Gastroesophageal sphincter (tissue), 3 donors: ENCODE results near the gene DPP6.

Source experiments
- EP300 ChIP-seq: sonication (generic); formaldehyde crosslinking; IDR thresholded peaks from one replicate; pipeline ENCODE4 v1.6.1; 2017; ENCODE audit warnings: antibody characterized with exemption, mild to moderate bottlenecking
- POLR2A ChIP-seq, 2 donors: fragments of 450-650 bp; IDR thresholded peaks; one replicate each; pipeline ENCODE4 v1.6.1; 2017; ENCODE audit warnings: antibody characterized with exemption in 2 of 2, mild to moderate bottlenecking in 2 of 2, moderate library complexity in 1 of 2
- TF ChIP-seq, protein P1 (sequence below), 4 experiments: fragments of 200-600 bp in 2 of 4; fragments of 450-650 bp in 2 of 4; sonication (generic) in 1 of 4; IDR thresholded peaks; one replicate each; pipeline ENCODE4 v1.5.1; 2017 to 2019; ENCODE audit warnings: antibody characterized with exemption in 4 of 4, mild to moderate bottlenecking in 2 of 4, moderate library complexity in 2 of 4

DNA sequence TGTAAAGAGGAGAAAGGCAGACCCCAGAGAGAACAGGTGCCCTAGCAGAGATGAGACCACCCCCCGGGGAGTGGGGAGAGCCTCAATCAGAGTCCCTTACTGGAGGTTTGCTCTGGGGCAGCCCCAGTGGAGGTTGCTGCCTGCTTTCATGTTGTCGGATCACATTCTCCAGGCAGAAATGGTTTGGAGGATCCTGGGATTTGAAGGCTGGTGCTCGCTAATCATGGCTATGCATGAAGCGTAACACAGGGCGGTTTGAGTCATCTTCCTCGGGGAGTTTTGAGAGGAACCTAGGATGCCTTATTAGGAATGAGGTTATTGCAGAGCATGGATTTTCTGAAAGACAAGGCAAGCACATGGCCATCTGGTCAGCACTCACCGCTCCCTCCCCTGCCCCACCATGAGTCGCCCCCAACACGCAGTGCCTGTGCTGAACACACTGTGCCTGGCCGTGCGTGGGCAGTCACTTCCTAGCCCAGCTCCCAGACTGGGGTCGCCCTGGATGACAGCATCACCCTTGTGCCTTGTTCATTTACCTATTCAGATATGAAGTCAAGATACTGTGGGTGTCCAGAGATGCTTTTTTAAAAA lies 319.9 kb downstream of the DPP6 start:
- TF ChIP-seq, protein P1, sequence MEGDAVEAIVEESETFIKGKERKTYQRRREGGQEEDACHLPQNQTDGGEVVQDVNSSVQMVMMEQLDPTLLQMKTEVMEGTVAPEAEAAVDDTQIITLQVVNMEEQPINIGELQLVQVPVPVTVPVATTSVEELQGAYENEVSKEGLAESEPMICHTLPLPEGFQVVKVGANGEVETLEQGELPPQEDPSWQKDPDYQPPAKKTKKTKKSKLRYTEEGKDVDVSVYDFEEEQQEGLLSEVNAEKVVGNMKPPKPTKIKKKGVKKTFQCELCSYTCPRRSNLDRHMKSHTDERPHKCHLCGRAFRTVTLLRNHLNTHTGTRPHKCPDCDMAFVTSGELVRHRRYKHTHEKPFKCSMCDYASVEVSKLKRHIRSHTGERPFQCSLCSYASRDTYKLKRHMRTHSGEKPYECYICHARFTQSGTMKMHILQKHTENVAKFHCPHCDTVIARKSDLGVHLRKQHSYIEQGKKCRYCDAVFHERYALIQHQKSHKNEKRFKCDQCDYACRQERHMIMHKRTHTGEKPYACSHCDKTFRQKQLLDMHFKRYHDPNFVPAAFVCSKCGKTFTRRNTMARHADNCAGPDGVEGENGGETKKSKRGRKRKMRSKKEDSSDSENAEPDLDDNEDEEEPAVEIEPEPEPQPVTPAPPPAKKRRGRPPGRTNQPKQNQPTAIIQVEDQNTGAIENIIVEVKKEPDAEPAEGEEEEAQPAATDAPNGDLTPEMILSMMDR (IDR thresholded peaks at IDR 0.05): no peak
- TF ChIP-seq POLR2A (IDR thresholded peaks at IDR 0.05): no peak
- TF ChIP-seq EP300: no peak
